ENCODE results near the gene TRMT10B. TPM values are rescaled to one million over a fixed set of nuclear protein-coding genes. Genes with fewer than 3 reads are reported as not detected.
A peak's percentile ranks its signal among the peaks of the same experiment; 100 is the strongest.

The TRMT10B gene
- total RNA-seq, 1 donor from 2014 or later, result 4.2 TPM

DNA sequence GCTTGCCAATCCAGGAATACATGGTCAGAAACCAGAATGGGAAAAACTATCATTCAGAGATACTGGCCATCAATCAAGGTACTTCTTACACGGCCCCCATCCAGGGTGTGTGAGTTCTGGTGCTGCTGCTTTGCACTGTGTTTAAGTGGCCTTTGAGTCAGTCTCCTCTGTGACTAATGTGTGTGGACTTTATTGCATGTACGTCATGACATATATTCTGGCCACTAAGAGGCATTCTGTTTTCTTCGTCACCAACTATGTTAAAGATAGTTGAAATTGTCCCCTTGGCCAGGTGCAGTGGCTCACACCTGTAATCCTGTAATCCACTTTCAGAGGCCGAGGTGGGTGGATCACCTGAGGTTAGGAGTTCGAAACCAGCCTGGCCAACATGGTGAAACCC lies 22.7 kb downstream of the TRMT10B start:
- Mint-ChIP-seq H3K9me3 (ENCODE audit: unreplicated experiment) (no peaks in the 10 kb centered on the region), H3K4me3 (ENCODE audit: unreplicated experiment) (no peak overlapping the region), H3K27ac (ENCODE audit: unreplicated experiment) (no peak overlapping the region), H3K36me3 (ENCODE audit: low read depth, unreplicated experiment) (peaks cover 5% of the 10 kb centered on the region), H3K4me1 (ENCODE audit: low read depth, unreplicated experiment) (no peaks in the 10 kb centered on the region), H3K27me3 (ENCODE audit: low read depth, unreplicated experiment) (no peaks in the 10 kb centered on the region)
- Histone ChIP-seq H3K79me2 (ENCODE audit: insufficient read depth, low read length) (peaks cover 2% of the 10 kb centered on the region), H3K4me3 (ENCODE audit: insufficient read depth, low read depth, low read length) (no peak overlapping the region), H2AFZ (ENCODE audit: low read depth, low read length) (no peak overlapping the region), H3K27ac (ENCODE audit: low read depth, low read length) (no peak overlapping the region), H3K4me2 (ENCODE audit: low read length) (no peak overlapping the region), H3K9ac (ENCODE audit: low read length) (no peak overlapping the region), H3K4me1 (ENCODE audit: insufficient read depth, low read length) (peaks cover 3% of the 10 kb centered on the region), H3K36me3 (ENCODE audit: insufficient read depth, low read length) (peaks cover 40% of the 10 kb centered on the region), H4K20me1 (ENCODE audit: insufficient read depth, low read length) (peaks cover 23% of the 10 kb centered on the region), H3K9me3 (ENCODE audit: insufficient read depth, low read depth, low read length) (no peaks in the 10 kb centered on the region), H3K27me3 (ENCODE audit: insufficient read depth, low read length) (no peaks in the 10 kb centered on the region)
- DNase-seq (ENCODE audit: low read depth) (peak; percentile 50), FAIRE-seq (no peak)
- TF ChIP-seq EZH2 (IDR thresholded peaks at IDR 0.05; ENCODE audit: insufficient read depth, low read length), result no peak
- TF ChIP-seq CTCF (IDR thresholded peaks at IDR 0.05; ENCODE audit: insufficient read depth, low read depth, low read length), result no peak

DNA sequence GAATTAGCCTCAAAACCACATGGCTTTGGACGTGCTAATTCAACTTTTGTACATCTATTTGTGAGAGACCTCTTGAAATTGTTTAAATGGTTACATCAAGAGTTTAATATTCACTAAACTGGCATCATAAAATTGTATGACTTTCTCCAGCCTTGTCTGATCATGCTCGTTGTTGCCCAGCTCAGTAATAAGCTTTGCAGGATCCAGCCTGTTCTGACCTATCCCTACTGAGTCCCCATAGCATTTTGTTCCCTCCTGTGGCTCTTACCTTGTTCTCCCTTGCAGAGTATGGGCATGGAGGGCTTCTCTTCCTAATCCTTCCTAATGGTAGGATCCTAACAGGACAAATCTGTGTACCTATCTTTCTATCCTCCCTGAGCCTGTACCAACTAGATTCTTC lies 24.9 kb downstream of the TRMT10B start:
- no peak overlapping the region for H3K4me2 ChIP-seq (ENCODE audit: low read length)
- H2AFZ ChIP-seq (ENCODE audit: low read depth, low read length), result no peak overlapping the region
- H3K27me3 ChIP-seq (ENCODE audit: insufficient read depth, low read length), result no peaks in the 10 kb centered on the region
- H3K4me1 ChIP-seq (ENCODE audit: insufficient read depth, low read length), result peaks cover 3% of the 10 kb centered on the region
- no peak for DNase-seq (ENCODE audit: low read depth)
- H3K36me3 Mint-ChIP-seq (ENCODE audit: low read depth, unreplicated experiment), result peaks cover 7% of the 10 kb centered on the region
- H3K4me3 Mint-ChIP-seq (ENCODE audit: unreplicated experiment), result no peak overlapping the region
- no peaks in the 10 kb centered on the region for H3K27me3 Mint-ChIP-seq (ENCODE audit: low read depth, unreplicated experiment)
- H3K9ac ChIP-seq (ENCODE audit: low read length), result no peak overlapping the region
- no peak for TF ChIP-seq CTCF (IDR thresholded peaks at IDR 0.05; ENCODE audit: insufficient read depth, low read depth, low read length)
- TF ChIP-seq EZH2 (IDR thresholded peaks at IDR 0.05; ENCODE audit: insufficient read depth, low read length), result no peak
- H3K4me3 ChIP-seq (ENCODE audit: insufficient read depth, low read depth, low read length), result no peak overlapping the region
- no peaks in the 10 kb centered on the region for H3K9me3 Mint-ChIP-seq (ENCODE audit: unreplicated experiment)
- H3K4me1 Mint-ChIP-seq (ENCODE audit: low read depth, unreplicated experiment), result peaks cover 7% of the 10 kb centered on the region
- H3K27ac Mint-ChIP-seq (ENCODE audit: unreplicated experiment), result peak overlapping the region; percentile 42
- H3K9me3 ChIP-seq (ENCODE audit: insufficient read depth, low read depth, low read length), result no peaks in the 10 kb centered on the region
- FAIRE-seq, result no peak
- H3K79me2 ChIP-seq (ENCODE audit: insufficient read depth, low read length), result peaks cover 24% of the 10 kb centered on the region
- H4K20me1 ChIP-seq (ENCODE audit: insufficient read depth, low read length), result peaks cover 42% of the 10 kb centered on the region
- H3K36me3 ChIP-seq (ENCODE audit: insufficient read depth, low read length), result peaks cover 52% of the 10 kb centered on the region
- no peak overlapping the region for H3K27ac ChIP-seq (ENCODE audit: low read depth, low read length)

- Histone ChIP-seq H3K4me1 (ENCODE audit: insufficient read depth, low read length) (peaks cover 7% of the 10 kb centered on the region), H3K4me3 (ENCODE audit: insufficient read depth, low read depth, low read length) (peak overlapping the region; percentile 96), H4K20me1 (ENCODE audit: insufficient read depth, low read length) (peaks cover 36% of the 10 kb centered on the region), H3K79me2 (ENCODE audit: insufficient read depth, low read length) (peaks cover 40% of the 10 kb centered on the region), H2AFZ (ENCODE audit: low read depth, low read length) (peak overlapping the region; percentile 99), H3K9me3 (ENCODE audit: insufficient read depth, low read depth, low read length) (no peaks in the 10 kb centered on the region), H3K27ac (ENCODE audit: low read depth, low read length) (peak overlapping the region; percentile 75), H3K27me3 (ENCODE audit: insufficient read depth, low read length) (no peaks in the 10 kb centered on the region), H3K9ac (ENCODE audit: low read length) (peak overlapping the region; percentile 89), H3K4me2 (ENCODE audit: low read length) (peak overlapping the region; percentile 92), H3K36me3 (ENCODE audit: insufficient read depth, low read length) (peaks cover 36% of the 10 kb centered on the region)
- Mint-ChIP-seq H3K27ac (ENCODE audit: unreplicated experiment) (peak overlapping the region; percentile 91), H3K4me1 (ENCODE audit: low read depth, unreplicated experiment) (peaks cover 10% of the 10 kb centered on the region), H3K9me3 (ENCODE audit: unreplicated experiment) (no peaks in the 10 kb centered on the region), H3K27me3 (ENCODE audit: low read depth, unreplicated experiment) (peaks cover 1% of the 10 kb centered on the region), H3K36me3 (ENCODE audit: low read depth, unreplicated experiment) (peaks cover 7% of the 10 kb centered on the region), H3K4me3 (ENCODE audit: unreplicated experiment) (peak overlapping the region; percentile 98)
- no peak for DNase-seq (ENCODE audit: low read depth)
- no peak for TF ChIP-seq CTCF (IDR thresholded peaks at IDR 0.05; ENCODE audit: insufficient read depth, low read depth, low read length)
- TF ChIP-seq EZH2 (IDR thresholded peaks at IDR 0.05; ENCODE audit: insufficient read depth, low read length), result no peak
- FAIRE-seq, result no peak
Measured at GRCh38 chr9:37784291-37784615, 30.6 kb downstream of the TRMT10B start.
